ENCODE data around the gene SLCO4A1.

The SLCO4A1 gene

DNA sequence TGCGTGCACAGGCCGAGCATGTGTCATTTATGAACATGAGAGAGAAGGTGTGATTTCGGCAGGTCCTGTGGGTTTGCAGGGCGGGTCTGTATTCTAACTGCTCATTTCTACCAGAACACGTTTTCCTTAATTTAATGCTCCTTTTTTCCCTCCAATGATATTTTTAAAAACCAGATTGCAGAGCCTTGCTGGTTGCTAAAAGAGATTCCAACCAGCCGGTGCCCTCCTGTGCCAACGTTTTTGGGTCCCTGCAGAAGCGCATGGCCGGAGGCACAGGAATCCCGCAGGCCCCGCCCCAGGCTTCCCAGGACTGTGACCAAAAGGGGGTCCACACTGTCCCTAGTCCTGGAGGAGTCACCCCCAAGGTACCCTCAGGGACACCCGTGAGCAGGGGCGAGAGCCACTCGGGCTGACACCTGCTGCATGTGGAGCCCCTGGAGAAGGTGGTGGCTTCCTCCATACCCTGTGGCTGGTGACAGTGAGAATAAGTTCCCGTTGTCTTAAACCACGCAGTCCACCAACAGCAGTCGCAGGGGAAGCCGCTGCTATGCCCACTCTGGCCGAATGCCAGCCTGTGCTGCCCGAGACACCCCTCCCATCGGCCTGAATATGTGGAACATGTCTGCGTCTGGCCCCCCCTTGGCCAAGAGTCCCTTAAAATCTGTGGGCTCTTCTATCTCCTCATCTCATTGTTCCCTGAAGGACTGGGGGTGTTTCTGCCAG lies 50.7 kb downstream of the SLCO4A1 start:
- Histone ChIP-seq H3K27me3 (ENCODE audit: control insufficient read depth, insufficient read depth, low read length) (no peaks in the 10 kb centered on the region), H3K9ac (ENCODE audit: low read depth, low read length) (no peak overlapping the region), H3K36me3 (ENCODE audit: control insufficient read depth, insufficient read depth, low read length) (no peaks in the 10 kb centered on the region), H3K9me3 (ENCODE audit: control insufficient read depth, insufficient read depth, low read length) (no peaks in the 10 kb centered on the region), H3K4me3 (ENCODE audit: low read depth, low read length) (no peak overlapping the region), H3K4me1 (ENCODE audit: control insufficient read depth, insufficient read depth, low read length) (no peaks in the 10 kb centered on the region)

DNA sequence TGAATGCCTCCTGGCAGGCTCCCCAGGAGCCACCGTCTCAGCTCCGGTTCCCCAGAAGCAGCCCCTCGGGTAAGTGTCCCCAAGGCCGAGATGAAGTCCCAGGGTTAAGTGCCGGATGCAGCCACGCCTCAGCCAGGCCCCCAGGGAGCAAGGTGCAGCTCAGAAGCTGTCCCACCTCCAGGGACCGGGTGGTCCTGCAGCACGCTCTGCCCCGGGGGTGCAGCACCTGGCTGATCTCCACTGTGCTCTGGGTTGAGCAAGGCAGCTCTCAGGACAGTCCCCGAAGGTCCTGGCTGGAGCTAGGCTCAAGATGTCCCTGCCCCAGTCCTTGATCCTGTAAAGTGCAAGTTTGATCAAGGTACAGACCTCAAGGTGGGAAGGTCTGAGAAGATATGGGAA lies 51.2 kb downstream of the SLCO4A1 start:
- H3K27me3 ChIP-seq (ENCODE audit: control insufficient read depth, insufficient read depth, low read length), result no peaks in the 10 kb centered on the region
- no peak overlapping the region for H3K4me3 ChIP-seq (ENCODE audit: low read depth, low read length)
- no peak overlapping the region for H3K9ac ChIP-seq (ENCODE audit: low read depth, low read length)
- no peaks in the 10 kb centered on the region for H3K36me3 ChIP-seq (ENCODE audit: control insufficient read depth, insufficient read depth, low read length)
- no peaks in the 10 kb centered on the region for H3K9me3 ChIP-seq (ENCODE audit: control insufficient read depth, insufficient read depth, low read length)
- no peaks in the 10 kb centered on the region for H3K4me1 ChIP-seq (ENCODE audit: control insufficient read depth, insufficient read depth, low read length)

GRCh38 chr20:62694106-62694505 lies 51.8 kb downstream of the SLCO4A1 start:
- Histone ChIP-seq H3K36me3 (ENCODE audit: control insufficient read depth, insufficient read depth, low read length) (no peaks in the 10 kb centered on the region), H3K4me3 (ENCODE audit: low read depth, low read length) (no peak overlapping the region), H3K9ac (ENCODE audit: low read depth, low read length) (no peak overlapping the region), H3K27me3 (ENCODE audit: control insufficient read depth, insufficient read depth, low read length) (no peaks in the 10 kb centered on the region), H3K9me3 (ENCODE audit: control insufficient read depth, insufficient read depth, low read length) (no peaks in the 10 kb centered on the region), H3K4me1 (ENCODE audit: control insufficient read depth, insufficient read depth, low read length) (no peaks in the 10 kb centered on the region)

DNA sequence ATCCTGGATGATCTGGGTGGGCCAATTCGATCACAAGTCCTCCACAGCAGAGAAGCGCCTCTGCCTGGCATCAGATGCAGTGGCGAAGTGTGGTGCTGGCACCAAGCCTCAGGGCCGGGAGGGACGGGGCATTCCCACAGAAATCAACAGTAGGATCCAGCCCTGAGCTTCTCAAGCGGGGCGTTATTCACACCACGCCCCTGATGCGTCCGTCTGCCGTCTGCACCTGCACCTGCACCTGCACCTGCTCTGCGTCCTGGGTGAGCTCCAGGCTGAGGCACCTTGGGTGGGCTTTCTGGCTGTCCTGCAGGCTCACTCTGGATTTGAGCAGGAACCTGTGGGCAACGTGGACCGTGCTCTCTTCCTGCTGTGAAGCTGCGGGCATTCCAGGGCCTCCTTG lies 52.6 kb downstream of the SLCO4A1 start:
- no peak overlapping the region for H3K4me3 ChIP-seq (ENCODE audit: low read depth, low read length)
- H3K9me3 ChIP-seq (ENCODE audit: control insufficient read depth, insufficient read depth, low read length), result no peaks in the 10 kb centered on the region
- no peak overlapping the region for H3K9ac ChIP-seq (ENCODE audit: low read depth, low read length)
- H3K4me1 ChIP-seq (ENCODE audit: control insufficient read depth, insufficient read depth, low read length), result no peaks in the 10 kb centered on the region
- H3K27me3 ChIP-seq (ENCODE audit: control insufficient read depth, insufficient read depth, low read length), result no peaks in the 10 kb centered on the region
- no peaks in the 10 kb centered on the region for H3K36me3 ChIP-seq (ENCODE audit: control insufficient read depth, insufficient read depth, low read length)

DNA sequence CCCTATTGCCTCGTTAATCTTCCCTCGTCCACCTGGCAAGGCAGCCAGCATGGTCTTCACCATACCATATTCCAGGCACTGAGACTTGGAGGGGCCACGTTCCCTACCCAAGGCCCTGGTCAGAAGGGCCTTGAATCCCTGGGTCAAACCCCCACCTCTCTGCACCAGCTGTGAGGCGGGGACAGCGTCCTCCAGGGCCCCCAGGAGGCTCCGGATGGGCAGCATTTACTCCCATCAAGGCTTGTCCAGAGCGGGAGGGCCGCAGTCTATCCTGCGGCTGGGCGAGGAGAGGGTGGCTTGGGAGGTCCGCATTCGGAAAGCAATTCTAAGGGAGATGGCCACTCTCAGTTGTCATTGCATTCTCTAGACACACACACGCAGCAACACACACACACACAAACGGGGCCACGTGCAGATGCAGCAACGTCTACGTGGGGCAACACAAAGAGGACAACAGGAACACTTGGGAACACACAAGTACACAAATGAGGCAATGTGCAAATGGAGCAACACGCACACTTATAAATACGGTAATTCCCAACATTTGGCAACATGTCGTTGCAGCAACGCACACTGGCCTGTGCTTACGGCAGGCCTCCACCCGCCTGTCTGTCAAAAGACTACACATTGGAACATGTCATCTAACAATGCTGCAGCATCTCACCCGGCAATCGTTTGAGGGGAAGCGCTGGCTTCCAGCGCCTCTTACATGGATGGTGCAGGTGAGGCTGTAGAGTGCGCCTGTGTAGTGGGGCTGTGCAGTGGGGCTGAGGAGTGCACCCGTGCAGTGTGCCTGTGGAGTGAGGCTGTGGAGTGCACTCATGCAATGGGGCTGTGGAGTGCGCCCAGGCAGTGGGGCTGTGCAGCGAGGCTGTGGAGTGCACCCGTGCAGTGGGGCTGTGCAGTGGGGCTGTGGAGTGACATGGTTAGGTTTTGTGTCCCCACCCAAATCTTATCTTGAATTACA lies 53.4 kb downstream of the SLCO4A1 start:
- Histone ChIP-seq H3K27me3 (ENCODE audit: control insufficient read depth, insufficient read depth, low read length) (no peaks in the 10 kb centered on the region), H3K4me3 (ENCODE audit: low read depth, low read length) (no peak overlapping the region), H3K36me3 (ENCODE audit: control insufficient read depth, insufficient read depth, low read length) (no peaks in the 10 kb centered on the region), H3K9me3 (ENCODE audit: control insufficient read depth, insufficient read depth, low read length) (no peaks in the 10 kb centered on the region), H3K9ac (ENCODE audit: low read depth, low read length) (no peak overlapping the region), H3K4me1 (ENCODE audit: control insufficient read depth, insufficient read depth, low read length) (no peaks in the 10 kb centered on the region)

GRCh38 chr20:62696434-62696957 lies 54.2 kb downstream of the SLCO4A1 start:
- H3K27me3 ChIP-seq (ENCODE audit: control insufficient read depth, insufficient read depth, low read length), result no peaks in the 10 kb centered on the region
- H3K9ac ChIP-seq (ENCODE audit: low read depth, low read length), result no peak overlapping the region
- no peak overlapping the region for H3K4me3 ChIP-seq (ENCODE audit: low read depth, low read length)
- H3K9me3 ChIP-seq (ENCODE audit: control insufficient read depth, insufficient read depth, low read length), result no peaks in the 10 kb centered on the region
- H3K36me3 ChIP-seq (ENCODE audit: control insufficient read depth, insufficient read depth, low read length), result no peaks in the 10 kb centered on the region
- H3K4me1 ChIP-seq (ENCODE audit: control insufficient read depth, insufficient read depth, low read length), result no peaks in the 10 kb centered on the region

GRCh38 chr20:62696989-62697388 lies 54.7 kb downstream of the SLCO4A1 start:
- Histone ChIP-seq H3K4me1 (ENCODE audit: control insufficient read depth, insufficient read depth, low read length) (no peaks in the 10 kb centered on the region), H3K36me3 (ENCODE audit: control insufficient read depth, insufficient read depth, low read length) (no peaks in the 10 kb centered on the region)

GRCh38 chr20:62697468-62697912 lies 55.2 kb downstream of the SLCO4A1 start:
- no peaks in the 10 kb centered on the region for H3K9me3 ChIP-seq (ENCODE audit: control insufficient read depth, insufficient read depth, low read length)
- H3K27me3 ChIP-seq (ENCODE audit: control insufficient read depth, insufficient read depth, low read length), result no peaks in the 10 kb centered on the region
- H3K9ac ChIP-seq (ENCODE audit: low read depth, low read length), result no peak overlapping the region

More at GRCh38 chr20:62696989-62697388, 54.7 kb downstream of the SLCO4A1 start:
- Histone ChIP-seq H3K4me3 (ENCODE audit: low read depth, low read length) (no peak overlapping the region), H3K9ac (ENCODE audit: low read depth, low read length) (no peak overlapping the region), H3K9me3 (ENCODE audit: control insufficient read depth, insufficient read depth, low read length) (no peaks in the 10 kb centered on the region), H3K27me3 (ENCODE audit: control insufficient read depth, insufficient read depth, low read length) (no peaks in the 10 kb centered on the region)

DNA sequence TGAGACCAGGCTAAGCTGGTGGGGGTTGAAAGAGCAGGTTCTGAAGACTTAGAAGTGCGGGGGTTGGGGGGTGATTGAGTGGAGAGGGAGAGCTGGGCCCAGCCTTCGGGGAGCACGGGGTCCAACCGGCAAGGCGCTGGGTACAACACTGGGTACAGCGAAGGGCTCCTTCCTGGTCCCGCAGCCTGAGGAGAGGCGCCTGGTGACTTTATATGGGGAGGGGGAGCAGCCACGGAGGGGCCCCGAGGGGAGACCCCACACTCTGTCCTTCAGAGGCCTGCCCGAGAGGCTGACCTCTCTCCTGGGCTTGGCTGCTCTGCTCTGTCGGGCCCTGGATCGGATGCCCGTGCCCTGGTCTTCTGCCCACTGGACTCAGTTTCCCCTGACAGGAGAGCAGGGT lies 55.9 kb downstream of the SLCO4A1 start:
- H3K36me3 ChIP-seq (ENCODE audit: control insufficient read depth, insufficient read depth, low read length), result no peaks in the 10 kb centered on the region

More at GRCh38 chr20:62697468-62697912, 55.2 kb downstream of the SLCO4A1 start:
- Histone ChIP-seq H3K4me3 (ENCODE audit: low read depth, low read length) (no peak overlapping the region), H3K36me3 (ENCODE audit: control insufficient read depth, insufficient read depth, low read length) (no peaks in the 10 kb centered on the region), H3K4me1 (ENCODE audit: control insufficient read depth, insufficient read depth, low read length) (no peaks in the 10 kb centered on the region)

GRCh38 chr20:62699296-62699695 lies 57.0 kb downstream of the SLCO4A1 start:
- Histone ChIP-seq H3K4me1 (ENCODE audit: control insufficient read depth, insufficient read depth, low read length) (no peaks in the 10 kb centered on the region), H3K4me3 (ENCODE audit: low read depth, low read length) (no peak overlapping the region), H3K9ac (ENCODE audit: low read depth, low read length) (no peak overlapping the region), H3K27me3 (ENCODE audit: control insufficient read depth, insufficient read depth, low read length) (no peaks in the 10 kb centered on the region), H3K9me3 (ENCODE audit: control insufficient read depth, insufficient read depth, low read length) (no peaks in the 10 kb centered on the region), H3K36me3 (ENCODE audit: control insufficient read depth, insufficient read depth, low read length) (no peaks in the 10 kb centered on the region)

More for the DNA sequence above, 55.9 kb downstream of the SLCO4A1 start:
- Histone ChIP-seq H3K4me3 (ENCODE audit: low read depth, low read length) (no peak overlapping the region), H3K9me3 (ENCODE audit: control insufficient read depth, insufficient read depth, low read length) (no peaks in the 10 kb centered on the region), H3K4me1 (ENCODE audit: control insufficient read depth, insufficient read depth, low read length) (no peaks in the 10 kb centered on the region), H3K27me3 (ENCODE audit: control insufficient read depth, insufficient read depth, low read length) (no peaks in the 10 kb centered on the region), H3K9ac (ENCODE audit: low read depth, low read length) (no peak overlapping the region)

DNA sequence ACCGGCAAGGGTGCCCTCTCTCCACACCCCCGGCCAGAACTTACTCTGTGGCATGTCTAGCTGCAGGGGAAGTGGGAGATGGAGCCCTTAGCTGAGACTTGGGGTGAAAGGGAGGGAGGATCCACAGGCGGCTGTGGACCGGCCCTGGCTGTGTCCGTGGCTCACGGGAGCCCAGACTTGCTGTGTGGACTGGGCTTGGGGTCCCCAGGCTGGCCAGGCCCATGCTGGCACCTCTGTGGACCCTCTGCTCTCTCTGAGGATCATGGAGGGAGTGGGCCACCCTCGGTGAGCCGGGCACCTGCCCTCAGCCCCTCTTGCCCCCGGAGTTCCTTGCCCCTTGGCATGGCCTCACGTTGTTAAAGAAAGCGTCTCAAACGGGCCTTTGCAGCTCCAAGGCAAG lies 57.4 kb downstream of the SLCO4A1 start:
- H3K27me3 ChIP-seq (ENCODE audit: control insufficient read depth, insufficient read depth, low read length), result no peaks in the 10 kb centered on the region

More for the DNA sequence above, 57.4 kb downstream of the SLCO4A1 start:
- Histone ChIP-seq H3K9ac (ENCODE audit: low read depth, low read length) (no peak overlapping the region), H3K4me3 (ENCODE audit: low read depth, low read length) (no peak overlapping the region), H3K36me3 (ENCODE audit: control insufficient read depth, insufficient read depth, low read length) (no peaks in the 10 kb centered on the region), H3K9me3 (ENCODE audit: control insufficient read depth, insufficient read depth, low read length) (no peaks in the 10 kb centered on the region), H3K4me1 (ENCODE audit: control insufficient read depth, insufficient read depth, low read length) (no peaks in the 10 kb centered on the region)

Data from iPS-15b (cell line).